ENCODE data around the gene AFAP1L2.

DNA sequence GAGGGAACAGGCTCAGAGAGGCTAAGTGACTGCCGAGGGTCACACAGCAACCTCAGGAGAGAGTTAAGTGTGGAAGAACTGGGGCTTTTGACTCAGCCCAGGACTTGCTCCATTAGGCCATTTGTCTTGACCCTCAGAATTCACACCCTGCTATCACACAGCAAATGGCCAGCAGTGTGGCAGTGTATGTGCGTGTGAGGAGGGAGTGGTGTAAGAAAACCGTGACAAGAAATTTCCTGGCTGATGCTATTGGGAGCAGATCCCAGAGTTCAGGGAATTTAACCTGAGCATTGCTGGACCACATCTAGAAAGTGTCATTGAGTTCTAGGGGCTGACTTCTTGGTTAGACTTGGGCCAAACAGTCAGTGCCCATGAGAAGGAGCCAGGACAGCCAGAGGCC lies 146.8 kb downstream of the AFAP1L2 start:
- TF ChIP-seq CTCF (IDR thresholded peaks at IDR 0.05) (no peak), POLR2A (IDR thresholded peaks at IDR 0.05) (no peak)

All from Peyer's patch (tissue), 4 donors.